HG03439 (cell line): ENCODE results near the gene KCNQ2.
"Not testable (repeated sequence)": the region's sequence is repeated elsewhere in the genome, so short reads cannot be mapped to it uniquely, and the experiment has no call there.

Source experiments
- ATAC-seq: cut with Tn5 transposase; IDR thresholded peaks from one replicate; pipeline ENCODE4 v1.9.1; 2021; ENCODE audit warnings: mild to moderate bottlenecking, moderate library complexity; ENCODE audit not compliant: unreplicated experiment

Gene KCNQ2

GRCh38 chr20:63471981-63472831 is at the start of gene KCNQ2:
KCNQ2 (minus strand) TSS chr20:63472655; CDS start chr20:63472463, 192 bp downstream.
- ATAC-seq, result no peak

GRCh38 chr20:63521602-63522001 is 49.1 kb upstream of the KCNQ2 start:
- ATAC-seq, result no peak

DNA sequence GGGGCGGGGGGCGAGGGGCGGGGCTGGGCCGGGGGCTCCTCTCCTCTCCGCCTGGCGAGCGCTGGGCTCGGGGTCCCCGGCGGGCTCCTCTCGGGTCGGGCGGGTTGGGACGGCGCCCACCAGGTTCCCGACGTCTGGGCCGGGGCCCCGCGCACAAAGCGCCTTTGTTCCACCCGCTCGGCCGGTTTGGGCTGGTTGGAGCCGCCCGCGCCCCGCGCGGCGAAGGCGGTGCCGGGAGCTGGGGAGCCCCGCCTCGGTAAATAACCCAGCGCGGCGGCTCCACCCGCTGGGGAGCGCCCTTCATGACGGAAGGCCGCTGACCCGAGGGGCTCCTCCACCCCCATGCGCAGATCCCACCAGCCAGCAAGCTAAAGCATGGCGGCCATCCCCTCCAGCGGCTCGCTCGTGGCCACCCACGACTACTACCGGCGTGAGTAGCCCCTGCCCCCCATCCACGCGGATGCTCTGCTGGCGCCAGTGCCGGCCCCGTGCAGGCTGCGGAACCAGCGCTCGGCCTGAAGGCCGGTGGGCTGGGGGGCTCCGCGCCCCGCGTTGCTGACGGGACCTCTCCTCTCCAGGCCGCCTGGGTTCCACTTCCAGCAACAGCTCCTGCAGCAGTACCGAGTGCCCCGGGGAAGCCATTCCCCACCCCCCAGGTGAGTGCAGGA is 48.6 kb upstream of the KCNQ2 start:
- peak; percentile 44 for ATAC-seq

- peak; percentile 63 for ATAC-seq
These were observed 48.1 kb upstream of the KCNQ2 start, which contains the start of gene PPDPF for GRCh38 chr20:63520504-63520933. PPDPF (plus strand) TSS chr20:63520765; CDS start chr20:63521309, 544 bp downstream.

DNA sequence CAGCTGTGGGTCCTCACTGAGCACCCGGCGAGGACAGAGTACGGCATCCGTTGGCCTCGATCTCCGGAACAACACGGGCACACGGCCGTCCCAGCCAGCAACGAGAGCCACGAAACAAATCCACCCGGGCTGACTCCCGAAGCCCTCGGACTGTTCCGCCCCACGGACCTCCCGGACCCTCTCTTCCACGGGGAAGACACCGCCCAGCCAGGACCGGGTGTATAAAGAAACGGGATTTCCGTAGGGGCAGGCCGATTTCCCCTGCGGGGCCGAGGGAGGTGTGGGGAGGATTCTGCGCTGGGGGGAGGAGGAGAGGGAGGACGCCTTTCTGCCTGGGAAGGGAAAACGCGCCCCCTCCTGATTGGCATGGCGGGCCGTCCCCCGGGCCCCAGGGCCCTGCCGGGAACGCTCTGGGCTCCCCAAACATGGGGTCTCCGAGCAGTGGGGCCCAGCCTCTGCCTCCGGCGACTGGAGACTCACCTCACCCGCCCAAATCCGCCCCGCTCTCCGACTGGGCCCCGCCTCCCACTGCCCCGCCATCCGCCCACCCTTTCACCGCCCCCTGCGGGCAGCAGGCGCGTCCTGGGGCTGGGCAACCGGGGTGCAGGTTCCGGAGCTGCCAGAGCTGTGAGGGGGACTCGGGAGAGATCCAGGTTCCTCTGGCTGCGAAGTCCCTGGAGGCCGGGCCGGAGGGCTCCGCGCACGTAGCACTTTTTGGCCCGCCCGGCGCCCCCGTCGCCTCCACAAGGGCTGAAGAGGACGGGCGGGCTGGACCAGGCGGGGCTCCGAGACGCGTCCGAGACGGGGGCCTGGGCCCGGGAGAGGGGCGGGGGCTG is 47.4 kb upstream of the KCNQ2 start:
- peak; percentile 46 for ATAC-seq

DNA sequence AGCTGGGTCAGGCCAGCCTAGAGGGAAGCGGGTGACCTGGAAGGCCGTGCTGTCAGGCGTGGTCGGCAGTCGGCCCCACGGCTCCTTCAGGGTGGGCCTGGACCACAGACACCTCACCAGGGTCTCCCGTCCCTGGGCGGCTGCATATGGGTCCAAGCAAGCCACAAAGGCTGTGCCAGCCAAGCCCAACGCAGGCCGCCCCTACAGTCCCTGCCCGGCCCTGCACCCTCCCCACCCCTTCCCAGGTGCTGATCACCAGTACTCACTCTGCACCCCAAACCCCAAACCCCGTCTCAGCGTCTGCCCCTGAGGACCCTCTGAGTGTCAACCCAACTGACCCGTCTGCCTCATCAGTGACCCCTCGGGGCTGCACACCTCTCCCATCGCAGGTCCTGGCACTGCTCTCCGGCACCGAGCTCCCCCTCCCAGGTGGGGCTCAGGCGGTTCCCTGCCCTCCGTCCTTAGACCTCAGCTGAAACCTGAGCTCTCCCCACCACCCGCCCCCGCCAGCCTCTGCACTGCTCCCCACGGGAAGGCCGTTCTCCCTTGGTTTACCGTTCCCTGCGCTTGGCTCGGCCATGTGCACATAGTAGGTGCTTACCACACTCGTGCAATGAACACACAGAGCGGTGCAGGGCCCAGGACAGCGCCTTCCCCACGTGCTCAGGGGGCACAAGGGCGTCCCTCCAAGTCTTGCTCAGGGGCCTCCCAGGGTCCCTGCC is 46.7 kb upstream of the KCNQ2 start:
- ATAC-seq, result no peak

DNA sequence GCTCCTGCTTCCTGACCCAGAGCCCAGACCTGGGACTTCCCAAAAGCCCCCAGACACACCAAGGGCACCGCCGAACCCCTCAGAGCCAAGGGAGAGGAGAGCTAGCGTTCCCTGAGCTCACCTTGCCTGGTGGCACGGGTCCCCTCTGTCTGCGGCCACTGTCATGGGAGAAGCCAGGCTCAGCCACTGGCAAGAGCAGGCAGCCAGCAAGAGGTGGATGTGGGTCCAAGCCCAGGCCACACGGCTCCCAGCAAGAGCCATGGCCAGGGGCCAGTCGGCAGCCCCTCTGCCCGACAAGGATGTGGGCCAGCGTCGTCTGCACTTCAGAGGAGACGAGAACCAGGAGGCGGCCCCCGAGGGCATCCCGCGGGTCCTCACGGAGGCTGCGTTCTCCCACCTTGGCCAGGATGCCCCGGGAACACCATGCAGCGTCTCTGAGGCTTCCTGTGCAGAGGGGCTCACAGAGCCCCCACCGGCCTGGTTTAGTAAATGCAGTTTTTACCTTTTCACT is 46.0 kb upstream of the KCNQ2 start:
- no peak for ATAC-seq

DNA sequence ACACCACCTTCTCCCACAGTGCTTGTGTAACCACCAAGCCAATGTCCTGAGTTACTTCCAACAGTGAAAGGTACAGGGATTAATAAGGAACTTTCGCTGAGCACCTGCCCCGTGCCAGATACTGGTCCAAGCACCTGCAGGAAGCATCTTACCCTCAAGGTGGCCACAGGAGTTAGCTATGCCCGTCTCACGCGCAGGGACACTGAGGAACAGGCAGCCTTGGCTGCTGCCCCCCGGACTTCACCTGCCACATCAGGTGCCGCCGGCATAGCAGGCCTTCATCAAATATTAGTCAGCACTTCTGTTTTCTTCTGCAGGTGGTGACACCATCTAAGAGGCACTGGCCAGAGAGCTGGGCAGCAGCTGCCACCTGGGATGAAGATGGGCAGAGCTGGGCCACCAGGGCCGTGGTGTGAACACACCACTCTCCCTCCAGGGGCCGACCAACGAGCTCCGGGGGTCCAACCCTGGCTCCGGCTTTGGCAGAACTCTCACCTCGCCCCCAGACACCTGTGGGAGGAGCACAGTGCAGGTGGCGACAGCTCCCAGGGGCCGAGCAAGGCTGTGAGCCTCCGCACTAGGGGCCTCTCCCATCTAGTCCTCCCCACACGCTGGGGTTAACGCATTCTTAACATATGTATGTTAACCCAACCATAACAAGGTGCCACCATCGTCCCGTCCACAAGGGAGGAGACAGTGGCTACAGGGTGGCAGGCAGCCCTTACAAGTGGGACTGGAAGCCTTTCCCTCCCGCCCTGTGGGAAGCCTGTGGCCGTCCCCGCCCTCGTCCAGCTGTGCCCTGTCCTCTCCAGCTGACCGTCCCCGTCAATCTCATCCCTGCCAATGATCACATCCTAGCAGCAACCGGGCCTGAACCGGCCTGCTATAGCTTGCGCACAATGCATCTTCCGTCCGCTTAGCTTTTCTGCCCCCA is 45.2 kb upstream of the KCNQ2 start:
- no peak for ATAC-seq

GRCh38 chr20:63514520-63514919 is 42.1 kb upstream of the KCNQ2 start:
- not testable (repeated sequence) for ATAC-seq

GRCh38 chr20:63513207-63513606 is 40.8 kb upstream of the KCNQ2 start:
- ATAC-seq, result no peak

DNA sequence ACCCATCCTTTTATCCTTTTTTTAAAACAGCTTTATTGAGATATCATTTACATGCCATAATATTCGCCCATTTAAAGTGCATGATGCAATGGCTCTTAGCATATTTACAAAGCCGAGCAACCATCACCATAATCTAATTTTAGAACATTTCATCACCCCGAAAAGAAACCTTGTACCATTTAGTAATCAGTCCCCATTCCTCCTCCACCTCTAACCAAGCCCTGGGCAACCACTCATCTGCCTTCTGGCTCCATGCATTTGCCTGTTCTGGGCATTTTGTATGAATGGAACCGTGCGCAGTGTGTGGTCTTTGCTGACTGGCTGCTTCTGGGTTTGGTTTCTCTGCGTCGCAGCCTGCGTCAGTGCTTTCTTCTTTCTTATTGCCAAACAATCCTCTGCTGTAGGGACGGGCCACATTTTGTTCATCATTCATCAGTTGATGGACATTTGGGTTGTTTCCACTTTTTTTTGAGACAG is 36.7 kb upstream of the KCNQ2 start:
- no peak for ATAC-seq

DNA sequence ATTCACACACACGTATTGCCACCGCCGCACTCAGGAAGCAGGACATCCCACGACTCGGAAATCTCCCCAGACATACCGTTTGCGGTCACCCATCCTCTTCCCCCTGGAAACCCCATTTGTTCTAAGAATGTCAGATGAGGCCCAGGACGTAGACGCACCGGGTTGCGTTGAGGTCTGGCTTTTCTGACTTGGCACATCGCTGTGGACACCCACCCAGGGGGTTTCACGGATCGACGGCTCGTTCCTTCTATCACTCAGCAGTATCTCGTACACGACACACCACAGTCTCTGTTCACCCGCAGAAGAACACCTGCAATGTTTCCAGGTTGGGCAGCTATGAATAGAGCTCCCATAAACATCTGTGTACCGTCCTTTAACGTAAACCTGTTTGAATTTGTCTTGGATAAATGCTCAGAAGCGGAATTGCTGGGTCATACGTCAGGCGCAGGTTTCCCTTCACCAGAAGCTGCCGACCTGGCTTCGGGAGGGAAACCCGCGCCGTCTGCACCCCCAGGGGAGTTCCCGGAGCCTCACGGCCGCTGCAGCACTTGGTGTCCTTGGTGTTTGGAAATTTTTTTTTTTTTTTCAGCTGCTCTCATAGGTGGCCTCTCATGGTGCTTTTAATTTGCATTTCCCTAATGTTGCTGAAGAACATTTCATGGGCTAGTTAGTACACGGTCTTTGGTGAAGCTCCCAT is 35.8 kb upstream of the KCNQ2 start:
- no peak for ATAC-seq

DNA sequence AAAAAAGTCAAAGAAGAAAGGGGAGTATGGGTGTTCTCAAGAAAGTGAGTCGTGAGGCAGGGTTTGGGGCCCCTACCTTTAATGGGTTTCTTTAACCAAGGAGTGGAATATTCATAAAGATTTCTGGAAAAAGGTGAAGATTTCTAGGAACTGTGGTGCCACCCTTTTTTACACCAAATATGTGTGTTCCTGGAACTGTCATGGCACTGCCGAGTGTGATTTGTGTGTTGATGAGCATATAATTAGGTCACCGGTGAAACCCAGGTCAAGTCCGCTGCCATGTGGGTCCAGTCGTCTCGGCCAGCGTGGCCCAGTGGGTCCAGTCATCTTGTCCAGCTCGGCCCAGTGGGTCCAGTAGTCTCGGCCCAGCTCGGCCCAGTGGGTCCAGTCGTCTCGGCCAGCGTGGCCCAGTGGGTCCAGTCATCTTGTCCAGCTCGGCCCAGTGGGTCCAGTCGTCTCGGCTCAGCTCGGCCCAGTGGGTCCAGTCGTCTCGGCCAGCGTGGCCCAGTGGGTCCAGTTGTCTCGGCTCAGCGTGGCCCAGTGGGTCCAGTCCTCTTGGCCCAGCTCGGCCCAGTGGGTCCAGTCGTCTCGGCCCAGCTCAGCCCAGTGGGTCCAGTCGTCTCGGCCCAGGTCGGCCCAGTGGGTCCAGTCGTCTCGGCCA is 34.8 kb upstream of the KCNQ2 start:
- no peak for ATAC-seq

DNA sequence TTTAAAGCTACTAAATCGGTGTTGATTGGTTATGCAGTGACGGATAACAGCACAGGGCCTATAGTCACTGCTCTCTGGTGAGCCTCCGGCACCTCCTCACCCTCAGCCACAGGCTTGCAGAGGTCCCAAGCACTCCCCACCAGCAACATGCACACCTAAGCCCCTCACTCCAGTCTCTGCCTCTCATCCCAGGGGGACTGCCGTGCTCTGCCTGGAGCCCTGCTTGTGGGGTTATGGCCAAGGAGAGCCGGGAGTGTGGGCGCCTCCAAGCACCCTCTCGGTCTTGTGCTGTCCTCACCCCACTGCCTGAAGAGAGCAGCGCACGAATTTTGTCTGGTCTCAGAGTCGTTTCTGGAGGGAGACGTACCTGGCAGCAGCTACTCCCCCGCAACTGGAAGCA is 33.3 kb upstream of the KCNQ2 start:
- ATAC-seq, result no peak

DNA sequence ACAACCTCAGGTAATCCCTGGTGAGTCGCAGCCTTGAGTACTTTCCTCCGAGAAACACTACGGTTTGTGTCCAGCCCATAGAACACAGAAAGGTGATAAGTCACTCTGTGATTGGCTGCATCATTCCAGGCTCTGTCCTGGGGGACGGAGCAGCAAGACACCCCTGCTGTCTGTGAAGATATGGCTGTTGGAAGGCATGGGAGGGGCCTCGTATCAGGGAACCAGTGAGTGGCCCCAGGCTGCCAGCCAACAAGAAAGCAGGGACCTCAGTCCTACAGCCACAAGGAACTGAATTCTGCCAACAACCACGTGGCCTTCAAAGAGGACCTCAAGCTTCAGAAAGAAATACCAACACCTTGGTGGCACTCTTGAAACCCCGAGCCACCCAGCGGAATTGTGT is 32.8 kb upstream of the KCNQ2 start:
- ATAC-seq, result no peak

DNA sequence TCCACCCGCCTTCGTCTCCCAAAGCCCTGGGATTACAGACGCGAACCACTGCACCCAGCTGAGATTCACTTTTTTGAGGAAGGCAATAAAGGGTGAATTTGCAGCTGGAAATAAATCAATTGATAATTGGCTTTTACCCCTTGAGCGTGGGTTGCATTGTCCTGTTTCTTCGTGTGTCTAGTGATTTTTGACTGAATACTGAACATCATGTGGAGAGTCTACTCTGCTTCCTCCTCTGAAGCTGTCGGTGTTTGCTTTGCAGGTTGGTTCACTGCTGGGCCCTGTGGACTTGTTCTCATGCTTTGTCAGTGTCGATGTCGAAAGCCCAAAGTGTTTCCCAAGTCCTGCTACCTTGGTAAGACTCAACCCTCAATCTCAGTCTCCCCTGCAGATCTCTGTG is 32.2 kb upstream of the KCNQ2 start:
- no peak for ATAC-seq

- no peak for ATAC-seq
These were observed 31.1 kb upstream of the KCNQ2 start for GRCh38 chr20:63503524-63503923.

DNA sequence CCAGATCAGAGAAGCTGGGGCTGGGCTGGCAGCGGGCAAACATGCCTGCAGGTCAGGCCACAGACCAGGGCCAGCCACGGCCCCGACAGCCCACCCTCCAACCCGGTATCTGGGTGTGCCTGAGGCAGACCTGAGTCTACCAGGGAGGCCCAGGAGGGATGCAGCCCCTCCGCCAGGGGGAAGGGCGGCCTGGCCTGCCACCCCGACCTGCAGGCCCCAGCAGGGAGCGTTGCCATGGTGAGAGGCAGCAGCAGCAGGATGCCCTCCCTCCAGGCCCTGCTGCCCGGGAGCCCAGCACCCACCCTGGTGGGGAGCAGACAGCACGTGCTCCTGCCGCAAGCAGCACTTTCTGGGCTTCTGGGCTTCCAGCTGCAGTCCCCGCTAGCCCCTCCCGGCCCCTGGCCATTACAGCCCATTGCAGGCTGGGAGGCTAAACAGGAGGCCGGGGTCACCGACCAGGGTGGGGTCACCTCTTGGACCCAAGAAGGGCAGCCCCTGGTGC is 30.3 kb upstream of the KCNQ2 start:
- ATAC-seq, result no peak
